HG03039 (cell line): ENCODE measurements around the gene COX14.
A peak's percentile ranks its signal among the peaks of the same experiment; 100 is the strongest.

Experiments used
- ATAC-seq: cut with Tn5 transposase; IDR thresholded peaks from one replicate; pipeline ENCODE4 v1.9.1; 2021; ENCODE audit warnings: mild to moderate bottlenecking, moderate library complexity; ENCODE audit not compliant: unreplicated experiment

Gene COX14

DNA sequence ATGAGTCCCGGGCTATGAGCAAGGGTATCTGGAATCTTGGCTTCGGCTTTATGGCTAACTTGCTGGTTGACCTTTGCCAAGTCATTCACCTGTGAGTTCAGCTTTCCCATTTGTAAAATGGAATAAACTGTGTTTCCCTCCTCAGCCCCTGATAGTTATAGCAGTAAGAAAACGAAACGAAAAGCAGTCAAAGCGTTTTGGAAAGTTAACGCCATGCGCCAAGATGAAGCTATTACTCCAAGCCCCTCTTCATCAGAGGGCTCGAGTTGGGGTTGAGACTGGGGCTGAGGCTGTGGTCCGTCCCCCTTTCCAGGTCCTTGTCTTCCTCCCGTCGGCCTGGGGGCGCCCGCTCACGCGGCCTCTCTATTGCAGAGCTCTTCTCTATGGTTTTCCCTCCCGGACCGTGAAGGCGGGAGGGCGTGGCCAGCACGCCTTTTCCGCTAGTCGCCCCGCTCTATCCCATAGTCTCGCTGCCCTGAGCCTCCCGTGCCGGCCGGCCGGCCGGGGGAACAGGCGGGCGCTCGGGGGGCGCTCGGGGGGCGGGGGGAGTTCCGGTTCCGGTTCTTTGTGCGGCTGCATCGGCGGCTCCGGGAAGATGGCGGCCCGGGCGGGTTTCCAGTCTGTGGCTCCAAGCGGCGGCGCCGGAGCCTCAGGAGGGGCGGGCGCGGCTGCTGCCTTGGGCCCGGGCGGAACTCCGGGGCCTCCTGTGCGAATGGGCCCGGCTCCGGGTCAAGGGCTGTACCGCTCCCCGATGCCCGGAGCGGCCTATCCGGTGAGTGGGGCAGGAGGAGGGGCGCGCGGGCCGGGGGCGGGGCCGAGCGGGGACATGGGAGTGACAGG, 27.0 kb upstream of the COX14 start, which contains the start of gene SMARCD1:
Gene SMARCD1 (plus strand): TSS at position 568 of the 840 bp plus-strand sequence. CDS start 28 bp downstream, at position 596.
- ATAC-seq = peak; percentile 90

DNA sequence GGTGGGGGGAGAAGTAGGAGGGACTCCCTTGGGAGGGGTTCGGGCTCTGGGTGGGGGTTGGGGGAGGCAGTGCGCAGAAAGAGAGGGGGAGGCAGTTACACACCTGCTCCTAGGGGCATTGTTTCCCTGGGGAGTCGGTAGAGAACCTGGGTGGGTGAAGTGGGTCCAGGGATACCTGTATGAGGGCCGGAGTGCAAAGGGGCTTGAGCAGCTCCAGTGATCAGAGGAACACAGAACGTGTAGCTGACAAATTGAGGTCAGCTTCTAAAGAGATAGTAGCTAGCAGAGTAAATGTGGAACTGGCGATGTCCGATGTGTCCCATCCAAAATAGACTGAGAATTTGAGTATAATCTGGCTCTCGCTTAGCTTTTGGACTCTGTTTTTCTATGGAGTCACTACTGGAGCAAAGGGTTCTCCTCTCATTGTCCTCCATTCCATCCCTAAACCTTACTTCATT, 26.4 kb upstream of the COX14 start:
- ATAC-seq = no peak

DNA sequence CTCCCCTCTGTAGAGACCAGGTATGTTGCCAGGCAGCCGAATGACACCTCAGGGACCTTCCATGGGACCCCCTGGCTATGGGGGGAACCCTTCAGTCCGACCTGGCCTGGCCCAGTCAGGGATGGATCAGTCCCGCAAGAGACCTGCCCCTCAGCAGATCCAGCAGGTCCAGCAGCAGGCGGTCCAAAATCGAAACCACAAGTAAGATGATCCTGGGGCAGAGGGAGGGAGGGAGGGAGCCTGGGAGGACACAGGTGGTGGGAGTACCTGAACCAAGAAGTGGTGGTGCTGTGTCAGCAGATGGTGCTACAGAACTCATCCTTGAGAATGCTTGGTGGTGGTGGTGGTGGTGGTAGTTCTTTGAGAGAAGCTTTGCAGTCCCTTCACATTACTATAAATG, 25.9 kb upstream of the COX14 start:
- ATAC-seq = no peak

DNA sequence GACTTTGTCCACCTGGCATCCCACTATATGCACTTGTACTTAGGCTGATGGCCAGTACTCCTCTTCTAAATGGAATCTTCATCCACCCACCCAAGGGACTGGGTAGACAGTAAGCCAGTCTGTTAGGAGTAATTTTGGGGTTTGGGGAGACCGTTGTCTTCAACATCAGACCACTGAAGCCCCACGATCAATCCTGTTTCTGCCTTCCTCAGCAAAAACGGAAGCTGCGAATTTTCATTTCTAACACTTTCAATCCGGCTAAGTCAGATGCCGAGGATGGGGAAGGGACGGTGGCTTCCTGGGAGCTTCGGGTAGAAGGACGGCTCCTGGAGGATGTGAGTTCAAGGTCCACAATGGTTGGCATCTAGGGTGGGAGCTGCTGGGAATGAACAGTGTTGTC, 24.9 kb upstream of the COX14 start:
- ATAC-seq = no peak

DNA sequence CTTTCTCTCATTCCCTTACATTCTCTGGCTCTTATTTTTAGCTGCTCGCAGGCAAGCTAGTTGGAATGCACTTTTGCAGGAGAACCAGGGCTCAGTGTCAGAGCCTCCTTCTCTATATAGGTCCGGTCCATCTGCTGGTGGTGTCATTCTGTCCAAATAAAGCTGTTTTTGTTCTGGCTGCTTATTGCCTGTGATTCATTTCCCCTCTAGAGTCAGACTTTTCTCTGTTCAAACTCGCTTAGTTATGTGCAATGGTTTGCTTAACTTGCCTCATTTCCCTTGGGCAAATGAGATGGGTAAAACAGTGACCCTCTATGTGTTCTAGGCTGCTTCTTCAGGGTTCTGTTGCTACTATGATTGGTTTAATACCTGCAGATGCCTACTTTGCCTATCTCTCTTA, 24.0 kb upstream of the COX14 start:
- no peak for ATAC-seq

DNA sequence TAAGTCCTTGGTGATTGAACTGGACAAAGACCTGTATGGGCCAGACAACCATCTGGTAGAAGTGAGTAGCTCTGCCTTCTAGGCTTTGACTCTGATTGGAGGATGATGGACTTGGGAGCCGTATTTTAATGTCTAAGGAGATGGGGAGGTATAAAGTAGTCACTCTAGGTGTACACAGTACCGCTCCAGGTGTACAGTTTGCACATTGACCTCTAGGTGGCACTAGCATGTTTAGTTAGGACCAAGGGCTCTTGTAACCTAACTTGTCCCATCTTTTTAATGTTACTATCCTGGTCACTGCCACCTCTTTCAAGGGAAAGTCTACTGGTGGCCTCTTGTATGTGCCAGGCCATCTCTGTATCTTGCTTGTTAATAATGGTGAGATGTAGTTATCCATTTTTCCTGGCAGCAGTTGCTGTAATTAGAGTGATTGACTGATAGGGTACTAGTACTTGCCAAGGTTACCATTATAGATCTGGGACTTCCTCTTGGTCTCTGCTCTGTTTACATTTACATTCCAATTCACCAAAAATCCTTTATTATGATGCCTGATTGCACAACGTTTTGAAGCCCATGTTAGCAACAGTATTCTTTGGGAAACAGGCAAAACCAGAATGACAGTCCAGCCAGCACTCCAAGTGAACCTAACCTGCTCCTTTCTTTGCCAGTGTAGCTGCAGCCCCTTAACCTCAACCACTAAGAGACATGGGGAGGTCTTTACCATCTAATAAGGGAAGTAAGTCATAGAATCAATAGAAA, 23.3 kb upstream of the COX14 start:
- ATAC-seq = no peak

DNA sequence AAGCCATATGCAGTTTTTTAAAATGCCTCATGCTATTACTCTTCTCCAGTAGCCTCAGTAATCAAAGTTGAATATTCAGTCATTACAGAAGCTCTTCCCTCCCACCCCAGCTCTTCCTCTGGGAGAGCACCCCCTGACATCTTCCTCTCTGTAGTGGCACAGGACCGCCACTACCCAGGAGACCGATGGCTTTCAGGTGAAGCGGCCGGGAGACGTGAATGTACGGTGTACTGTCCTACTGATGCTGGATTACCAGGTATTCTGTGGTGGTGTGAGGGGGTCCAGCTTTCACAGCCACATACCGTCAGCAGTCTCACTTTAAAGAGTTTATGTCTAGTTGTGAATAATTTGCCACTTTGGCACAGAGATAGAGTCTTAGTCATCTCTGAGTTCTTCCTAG, 22.3 kb upstream of the COX14 start:
- no peak for ATAC-seq

DNA sequence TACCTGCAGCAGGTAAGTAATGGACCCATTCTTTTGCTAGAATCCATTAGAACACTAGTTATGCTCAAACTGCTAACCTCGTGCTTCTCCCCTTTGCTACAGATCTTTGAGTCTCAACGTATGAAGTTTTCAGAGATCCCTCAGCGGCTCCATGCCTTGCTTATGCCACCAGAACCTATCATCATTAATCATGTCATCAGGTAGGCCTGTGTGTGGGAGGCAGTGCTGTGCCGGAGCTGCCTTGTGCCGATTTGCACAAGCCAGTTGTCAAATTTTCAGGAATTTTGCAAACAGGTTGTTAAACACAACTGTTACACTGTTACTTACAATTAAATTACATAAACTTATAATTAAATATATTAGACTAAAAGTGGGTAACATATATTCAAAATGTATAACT, 21.6 kb upstream of the COX14 start:
- no peak for ATAC-seq

DNA sequence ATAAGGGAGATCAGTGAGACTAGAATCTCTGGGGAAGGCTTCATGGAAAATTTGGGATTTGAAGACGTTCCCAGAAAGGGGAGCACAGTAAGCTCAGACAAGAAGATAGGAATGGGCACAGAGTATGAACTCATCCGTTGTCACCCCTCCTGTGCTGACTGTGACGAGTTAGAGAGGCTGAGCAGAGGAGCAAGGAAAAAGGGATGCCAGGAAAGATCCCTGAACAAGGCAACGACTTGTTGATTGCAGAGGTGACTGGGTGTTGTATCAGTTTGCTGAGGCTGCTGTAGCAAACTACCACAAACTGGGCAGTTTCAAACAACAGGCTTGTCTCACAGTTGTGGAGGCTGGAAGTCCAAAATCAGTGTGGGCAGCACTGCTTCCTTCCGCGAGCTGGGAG, 14.1 kb upstream of the COX14 start:
- ATAC-seq = no peak

DNA sequence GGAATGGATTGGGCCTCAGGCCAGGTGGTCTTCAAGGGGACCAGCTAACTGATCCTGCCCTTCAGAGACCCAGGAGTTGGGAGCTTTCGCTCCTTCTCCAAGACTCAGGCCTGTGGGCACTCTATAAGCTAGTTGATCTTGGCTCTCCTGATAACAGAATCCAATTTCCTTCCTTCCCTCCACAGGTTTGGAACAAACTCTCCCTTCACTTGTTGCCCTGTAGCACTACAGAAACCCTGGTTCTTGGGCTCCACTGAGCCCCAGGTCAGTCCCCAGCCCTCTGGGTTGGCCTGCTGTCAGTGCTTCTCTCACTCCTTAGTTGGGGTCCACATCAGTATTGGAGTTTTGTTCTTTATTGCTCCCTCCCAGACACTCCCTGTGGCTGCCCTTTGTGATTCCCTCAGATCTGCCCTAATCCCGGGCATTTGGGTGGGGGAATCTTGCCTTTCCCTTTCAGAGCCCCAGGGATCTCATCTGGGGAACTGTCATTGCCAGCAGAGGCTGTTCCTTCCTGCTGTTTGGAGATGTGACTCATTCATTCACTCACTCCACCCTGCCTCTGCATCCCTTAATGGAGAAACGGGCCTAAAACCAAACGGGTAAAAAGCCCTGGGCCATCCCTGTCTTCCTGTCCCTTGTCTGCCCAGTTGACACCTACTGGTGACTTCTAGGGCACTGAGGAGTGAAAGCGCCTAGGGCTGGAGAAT, 12.6 kb upstream of the COX14 start:
- no peak for ATAC-seq

DNA sequence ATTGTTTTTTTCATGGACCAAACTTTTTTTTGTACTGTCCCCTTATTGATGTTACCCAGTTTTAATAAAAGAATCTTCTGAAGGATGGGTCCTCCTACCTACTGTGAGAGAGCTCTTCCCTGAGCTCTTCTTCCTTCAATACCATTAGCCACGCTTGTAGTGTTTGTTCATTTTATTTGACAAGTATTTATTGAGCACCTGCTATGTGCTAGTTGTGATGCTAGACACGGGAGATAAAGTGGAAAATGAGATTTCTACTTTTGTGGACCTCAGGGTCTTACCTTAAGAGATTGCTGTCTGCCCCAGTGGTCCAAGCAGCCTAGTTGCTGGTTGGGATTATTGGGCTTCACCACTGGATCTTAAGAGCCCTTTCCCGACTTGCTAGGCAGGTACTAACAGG, 11.5 kb upstream of the COX14 start:
- no peak for ATAC-seq

DNA sequence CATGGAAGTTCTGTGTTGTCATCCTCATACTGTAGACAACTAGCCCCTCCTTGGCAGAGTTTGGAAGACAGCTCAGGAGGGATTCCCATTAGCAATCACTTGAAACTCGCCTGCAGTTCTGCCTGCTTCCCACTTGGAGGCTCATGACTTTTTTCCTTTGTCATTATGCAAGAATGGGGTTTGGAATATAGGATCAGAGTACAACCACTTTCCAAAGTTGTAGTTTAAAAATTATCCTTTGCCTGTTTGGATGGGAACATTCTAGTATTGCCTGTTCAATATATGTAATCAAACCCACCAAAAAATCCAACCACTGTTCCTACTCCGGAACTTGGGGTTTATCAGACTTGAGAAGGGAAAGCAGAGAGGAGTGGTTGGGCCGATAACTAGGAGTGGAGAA, 10.4 kb upstream of the COX14 start:
- no peak for ATAC-seq

DNA sequence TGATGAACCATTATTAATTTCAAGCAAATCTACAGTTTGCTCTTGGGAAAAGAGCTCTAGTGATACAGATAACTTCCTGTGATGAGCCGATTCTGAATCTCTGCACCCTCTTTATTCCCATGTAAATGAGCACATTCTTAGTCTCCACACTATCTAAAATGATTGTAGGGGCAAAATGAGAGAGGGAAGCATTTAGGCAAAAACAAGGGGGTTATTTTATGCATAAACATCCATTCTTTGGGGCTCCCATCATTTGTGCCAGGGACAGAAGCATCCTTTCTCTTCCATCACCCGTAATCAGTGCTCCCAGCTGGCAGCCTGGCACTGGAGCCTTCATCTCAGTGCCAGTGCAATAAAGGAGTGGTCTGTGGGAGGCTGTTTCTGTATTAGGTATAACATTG, 9.9 kb upstream of the COX14 start:
- no peak for ATAC-seq

DNA sequence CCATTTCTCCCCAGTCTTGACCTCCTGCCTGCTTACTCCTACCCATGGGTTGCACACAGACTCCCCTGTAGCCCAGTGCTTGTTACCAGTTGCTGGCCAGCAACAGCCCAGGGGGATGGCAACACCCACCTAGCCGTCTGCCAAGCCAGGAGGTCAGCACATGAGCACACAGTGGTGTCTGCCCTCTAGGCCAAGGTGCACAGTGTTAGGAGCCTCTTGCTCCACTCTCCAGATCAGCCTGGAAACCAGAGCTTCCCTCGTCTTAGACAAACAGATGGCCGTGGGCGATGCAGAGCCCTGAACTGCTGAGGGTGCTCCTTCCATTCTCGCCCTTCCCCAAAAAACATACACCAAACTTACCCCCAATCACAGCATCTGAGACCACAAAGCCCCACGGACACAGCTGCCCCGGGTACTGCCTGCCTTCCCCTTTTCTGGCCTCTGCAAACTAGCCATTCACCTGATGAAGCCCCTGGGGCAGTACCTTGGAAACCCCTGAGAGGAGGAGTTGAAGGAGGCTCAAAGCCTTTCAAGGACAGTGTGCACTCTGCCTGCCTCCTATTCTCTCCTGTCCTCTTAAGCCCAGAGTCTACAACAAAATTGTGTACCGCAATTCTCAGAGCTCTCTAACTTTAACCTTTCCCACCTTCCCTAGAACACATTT, 9.3 kb upstream of the COX14 start:
- no peak for ATAC-seq

DNA sequence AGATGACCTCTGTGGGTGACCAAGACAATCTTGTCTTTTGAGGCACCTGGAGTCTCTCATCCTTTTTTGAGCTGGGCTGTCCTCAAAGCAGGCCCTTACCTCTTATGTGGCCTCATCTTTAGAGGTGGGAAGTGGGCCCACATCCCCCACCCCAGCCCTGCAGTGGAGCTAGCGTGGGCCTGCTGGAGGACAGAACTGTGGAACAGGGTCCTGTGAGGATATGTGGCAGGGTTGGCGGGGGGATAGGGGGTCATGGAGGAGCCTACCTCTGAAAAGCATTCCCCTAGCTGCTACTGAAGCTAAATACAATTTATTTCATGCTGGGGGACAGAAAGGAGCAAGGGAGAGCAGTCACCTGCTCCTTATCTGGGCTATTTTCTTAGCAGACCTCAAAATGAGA, 8.7 kb upstream of the COX14 start:
- no peak for ATAC-seq

DNA sequence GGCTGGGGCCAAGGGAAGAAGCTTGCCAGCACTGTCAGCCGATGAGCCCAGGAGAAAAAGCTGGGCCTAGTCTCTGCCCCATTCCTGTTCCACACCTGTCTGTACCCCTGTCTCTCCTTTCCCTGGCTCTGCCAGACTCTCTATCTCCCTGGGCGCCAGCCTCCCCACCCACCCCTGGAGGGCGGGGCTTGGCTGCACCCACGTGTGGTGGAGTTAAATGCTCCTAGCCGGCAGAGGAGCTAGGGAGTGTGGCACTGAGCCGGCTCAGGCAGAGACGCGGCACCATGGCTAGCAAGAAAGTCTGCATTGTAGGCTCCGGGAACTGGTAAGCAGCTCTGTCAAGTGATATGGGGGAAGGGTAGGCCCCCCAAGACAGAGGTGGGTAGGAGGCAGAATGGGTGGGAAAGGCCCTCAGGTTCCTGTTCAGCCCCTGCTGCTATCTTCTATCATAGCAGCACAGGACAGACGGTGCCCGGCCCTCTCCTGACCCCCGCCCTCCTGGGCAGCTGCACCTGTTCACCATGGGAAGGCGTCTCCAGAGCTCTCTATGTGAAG, 8.2 kb upstream of the COX14 start, which contains the start of gene GPD1:
Gene GPD1 (plus strand): TSS at position 242 of the 555 bp plus-strand sequence. CDS start 43 bp downstream, at position 285.
- no peak for ATAC-seq

DNA sequence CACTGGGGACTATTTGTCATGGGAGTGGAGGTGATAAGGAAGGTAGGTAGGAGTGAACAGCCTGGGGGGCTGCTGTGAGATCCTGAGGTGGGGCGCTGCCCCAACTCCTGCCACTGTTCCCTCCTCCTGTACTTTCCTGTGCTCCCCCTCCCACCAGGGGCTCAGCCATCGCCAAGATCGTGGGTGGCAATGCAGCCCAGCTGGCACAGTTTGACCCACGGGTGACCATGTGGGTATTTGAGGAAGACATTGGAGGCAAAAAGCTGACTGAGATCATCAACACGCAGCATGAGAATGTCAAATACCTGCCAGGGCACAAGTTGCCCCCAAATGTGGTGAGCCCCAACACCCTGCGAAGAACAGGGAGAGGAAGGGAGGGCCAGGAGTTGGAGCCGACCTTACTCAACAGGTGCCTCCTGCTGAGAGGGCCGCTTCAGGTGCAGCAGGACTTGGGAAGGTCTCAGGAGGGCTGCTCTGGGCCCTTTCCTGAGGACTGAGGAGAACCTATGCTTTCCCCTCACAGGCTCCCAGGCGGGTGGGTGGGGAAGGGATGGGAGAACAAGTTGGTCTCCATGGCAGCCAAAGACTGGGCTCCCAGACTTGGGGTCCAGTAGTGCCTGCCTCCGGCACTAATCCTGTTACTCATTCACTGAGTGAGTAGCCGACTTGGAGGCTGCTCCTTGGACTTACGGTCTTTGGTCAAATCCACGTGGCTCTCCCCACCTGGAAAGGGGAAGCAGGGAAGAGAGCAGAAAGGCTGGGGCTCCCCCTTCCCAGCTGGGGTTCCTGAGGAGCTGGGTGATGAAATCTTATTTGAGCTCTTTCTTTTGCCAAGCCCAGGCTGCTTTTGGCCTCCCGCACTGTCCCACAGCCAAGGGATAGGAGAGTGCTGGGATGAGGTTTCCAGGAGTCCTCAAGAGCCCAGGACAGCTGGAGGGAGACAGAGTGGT, 7.3 kb upstream of the COX14 start:
- no peak for ATAC-seq

DNA sequence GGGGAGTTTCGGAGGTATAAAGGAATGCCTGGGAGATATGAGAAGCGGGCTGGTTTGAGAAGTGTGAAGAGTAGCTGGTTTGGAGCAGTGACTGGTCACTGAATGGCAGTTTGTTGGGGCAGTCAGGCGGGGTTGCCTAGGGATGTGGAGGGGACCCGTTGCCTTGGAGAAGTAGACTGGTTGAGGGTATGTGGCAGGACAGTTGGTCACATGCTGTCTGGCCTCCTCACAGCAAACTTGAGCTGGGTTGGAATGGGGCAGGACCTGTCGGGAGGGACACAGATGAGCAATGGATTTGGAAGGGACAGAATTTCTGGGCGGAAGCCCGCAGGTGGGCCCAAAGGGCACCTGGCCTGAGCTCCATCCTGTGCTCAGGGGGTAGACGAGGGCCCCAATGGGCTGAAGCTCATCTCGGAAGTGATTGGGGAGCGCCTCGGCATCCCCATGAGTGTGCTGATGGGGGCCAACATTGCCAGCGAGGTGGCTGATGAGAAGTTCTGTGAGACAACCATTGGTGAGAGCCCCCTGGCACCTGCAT, 6.1 kb upstream of the COX14 start:
- no peak for ATAC-seq

DNA sequence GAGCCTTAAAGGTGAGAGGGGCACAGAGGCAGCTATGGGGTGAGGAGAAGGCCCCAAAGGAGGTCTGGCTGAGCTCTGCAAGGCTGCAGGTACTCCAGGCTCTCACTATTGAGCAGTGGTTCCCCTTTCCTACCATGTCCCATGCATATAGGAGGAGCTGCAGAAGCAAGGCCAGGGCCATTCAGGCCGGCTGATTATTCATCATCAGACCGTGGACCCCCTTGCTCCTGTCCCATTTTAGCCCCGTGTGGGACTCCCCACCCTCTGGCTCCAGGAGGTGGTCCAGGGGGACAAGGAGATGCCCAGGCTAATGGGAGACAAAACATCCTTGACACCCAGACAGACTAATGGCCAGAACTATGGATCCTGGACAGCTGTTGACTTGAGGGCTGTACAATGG, 5.1 kb upstream of the COX14 start:
- no peak for ATAC-seq
